NCI-H1417 (cell line): ENCODE data around the gene SCMH1.

Experiments used
- DNase-seq, 3 experiments: peaks; one replicate each; lab custom pipeline; 2025; lab: John Stamatoyannopoulos, UW

The SCMH1 gene

DNA sequence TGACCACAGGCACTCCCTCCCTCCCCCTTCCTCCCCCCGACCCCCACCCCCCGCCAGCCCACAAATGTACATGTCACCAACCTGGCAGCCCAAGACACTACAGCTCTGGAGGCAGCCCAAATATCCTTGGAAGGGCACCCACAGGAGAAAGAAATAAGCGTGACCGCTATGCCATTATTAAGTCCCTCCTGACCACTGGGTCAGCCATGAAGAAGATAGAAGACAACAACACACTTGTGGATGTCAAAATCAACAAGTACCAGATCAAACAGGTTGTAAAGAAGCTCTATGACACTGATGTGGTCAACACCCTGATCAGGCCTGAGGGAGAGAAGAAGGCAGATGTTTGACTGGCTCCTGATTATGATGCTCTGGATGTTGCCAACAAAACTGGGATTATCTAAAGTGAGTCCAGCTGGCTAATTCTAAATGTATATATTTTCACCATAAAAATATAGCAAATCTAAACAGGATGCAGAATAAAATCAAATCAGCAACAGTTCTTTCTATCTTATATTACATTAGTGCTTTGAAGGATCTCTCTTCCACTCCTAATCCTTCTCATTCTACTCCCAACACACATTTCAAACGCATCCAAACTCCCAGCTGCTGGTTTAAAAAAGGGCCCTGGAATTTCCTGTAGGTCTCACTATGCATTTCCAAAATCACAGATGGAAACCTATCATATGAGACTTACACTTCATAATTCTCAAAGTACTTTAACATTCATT lies 143.2 kb downstream of the SCMH1 start:
- no peak for DNase-seq

- no peak for DNase-seq
These were observed 145.0 kb downstream of the SCMH1 start for GRCh38 chr1:41097105-41097504.

GRCh38 chr1:41093826-41094225 lies 148.3 kb downstream of the SCMH1 start:
- DNase-seq, result no peak

DNA sequence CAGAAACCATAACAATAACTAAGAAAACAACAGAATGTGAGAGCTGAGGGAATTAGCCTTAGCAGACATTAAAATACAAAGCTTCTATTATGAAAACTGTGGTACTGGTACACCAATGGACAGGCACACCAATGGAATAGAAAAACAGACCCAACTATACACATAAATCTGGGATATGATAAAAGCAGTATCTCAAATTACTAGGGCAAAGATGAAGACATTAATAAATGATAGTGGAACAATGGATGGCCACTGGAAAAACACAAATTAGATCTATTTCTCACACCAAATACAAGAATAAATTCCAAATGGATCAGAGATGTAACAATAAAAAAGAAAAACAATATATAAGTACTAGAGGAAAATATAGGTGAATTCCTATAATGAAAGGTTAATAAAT lies 155.2 kb downstream of the SCMH1 start:
- DNase-seq, result no peak

DNA sequence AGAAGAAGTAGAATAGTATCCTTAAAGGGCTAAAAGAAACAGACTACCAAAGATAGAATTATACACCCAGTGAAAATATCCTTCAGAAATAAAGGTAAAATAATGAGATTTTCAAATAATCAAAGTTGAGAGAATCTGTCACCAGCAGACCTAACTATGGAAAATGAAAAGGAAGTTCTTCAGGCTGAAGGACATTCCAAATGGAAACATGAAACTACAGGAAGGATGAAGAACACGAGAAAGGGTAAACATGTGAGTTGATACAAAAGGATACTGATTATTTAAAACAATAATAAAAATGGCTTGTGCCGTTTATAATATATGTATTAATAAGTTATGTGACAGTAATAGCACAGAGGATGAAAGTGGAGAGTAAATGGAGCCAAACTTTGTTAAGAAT lies 163.5 kb downstream of the SCMH1 start:
- DNase-seq, result no peak

DNA sequence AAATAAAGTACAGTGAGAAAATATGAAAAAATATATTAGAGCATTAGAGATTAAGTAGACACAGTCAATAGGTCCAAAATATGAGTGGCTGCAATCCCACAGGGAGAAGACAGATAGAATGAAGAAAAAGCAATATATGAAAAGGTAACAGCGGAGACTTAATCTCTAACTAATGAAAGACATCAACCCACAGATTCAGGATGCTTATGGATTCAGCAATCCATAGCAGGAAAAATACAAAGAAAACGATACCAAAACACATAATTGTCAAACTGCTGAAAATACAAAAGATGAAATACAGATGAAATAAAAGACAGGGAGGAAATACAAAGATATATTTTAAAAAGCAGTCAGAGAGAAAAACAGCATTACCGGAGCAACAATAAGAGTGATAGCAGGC lies 163.9 kb downstream of the SCMH1 start:
- no peak for DNase-seq

DNA sequence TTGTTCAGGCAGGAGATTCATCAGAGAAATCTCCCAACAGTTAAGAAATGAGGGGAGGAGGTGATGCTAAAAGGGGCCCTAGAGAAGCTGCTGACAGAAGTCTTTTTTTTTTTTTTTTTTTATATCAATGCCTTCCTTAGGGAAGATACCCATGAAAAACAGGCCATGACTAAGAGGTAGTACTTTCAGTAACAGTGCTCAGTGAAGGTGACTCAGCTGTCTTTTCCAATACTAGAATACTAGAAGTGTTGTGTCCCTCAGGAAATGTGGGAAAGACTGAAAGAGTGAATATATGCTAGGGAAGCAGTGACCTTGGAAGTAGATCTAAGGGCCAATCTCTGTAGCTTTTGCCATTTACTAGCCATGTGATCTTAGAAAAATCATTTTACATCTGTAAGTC lies 168.1 kb downstream of the SCMH1 start:
- DNase-seq, result no peak

DNA sequence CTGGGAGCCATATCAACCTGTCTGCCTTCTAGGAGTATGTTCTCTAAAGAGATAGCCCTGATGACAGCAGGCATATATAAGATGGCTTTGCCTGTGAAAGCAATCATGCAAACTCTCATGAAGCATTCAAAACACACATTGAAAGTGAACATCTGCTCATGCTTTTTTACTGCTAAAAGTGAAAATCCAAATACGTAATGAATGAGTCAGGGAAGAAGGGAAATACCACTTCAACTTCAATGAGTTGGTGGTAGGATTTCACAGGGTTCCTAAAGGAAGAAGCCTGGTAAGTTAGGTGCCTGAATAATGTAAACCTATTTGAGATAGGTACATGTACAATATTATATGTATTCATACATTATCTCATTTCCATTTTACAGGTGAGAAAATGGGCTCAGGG lies 170.1 kb downstream of the SCMH1 start:
- DNase-seq, result no peak

DNA sequence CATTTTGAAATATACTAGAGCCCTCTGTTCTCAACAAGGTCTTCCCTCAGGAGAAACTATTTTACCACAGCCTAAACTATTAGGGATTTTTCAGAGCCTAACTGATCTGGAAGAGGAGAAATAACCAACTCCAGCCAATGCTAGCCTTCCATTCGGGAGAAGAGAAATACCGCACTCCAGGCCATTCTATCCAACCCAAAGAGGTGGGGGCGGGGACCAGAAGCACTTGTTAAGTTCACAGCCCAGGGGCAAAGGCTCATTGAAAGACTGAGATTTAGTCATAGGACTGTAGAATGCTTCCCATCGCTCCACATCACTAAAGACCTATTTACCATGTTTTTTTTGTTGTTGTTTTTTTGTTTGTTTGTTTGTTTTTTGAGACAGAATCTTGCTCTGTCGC lies 185.2 kb downstream of the SCMH1 start:
- no peak for DNase-seq

GRCh38 chr1:41053316-41053715 lies 188.8 kb downstream of the SCMH1 start:
- no peak for DNase-seq

GRCh38 chr1:41051022-41051421 lies 191.1 kb downstream of the SCMH1 start:
- no peak for DNase-seq

DNA sequence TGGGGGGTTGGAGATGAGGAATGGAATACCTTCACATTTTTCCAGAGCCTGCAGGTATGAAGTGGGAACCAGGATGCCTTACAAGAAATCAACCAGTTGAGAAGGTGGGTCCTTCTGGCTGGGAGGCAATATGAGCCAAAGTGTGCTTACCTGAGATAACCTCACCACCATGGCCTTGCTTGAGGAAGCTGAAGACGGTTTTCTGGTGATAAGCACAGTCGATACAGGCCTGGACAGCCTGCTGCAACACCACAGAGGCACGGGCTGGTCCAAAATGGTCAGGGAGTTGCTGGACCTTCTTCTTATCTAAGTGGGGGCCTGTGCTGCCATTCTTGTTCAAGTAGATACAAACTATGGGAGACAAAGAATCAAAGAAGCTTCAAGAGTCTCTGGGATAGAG lies 193.6 kb downstream of the SCMH1 start:
- DNase-seq, result no peak

- no peak for DNase-seq
These were observed 195.7 kb downstream of the SCMH1 start for GRCh38 chr1:41046347-41046775.

DNA sequence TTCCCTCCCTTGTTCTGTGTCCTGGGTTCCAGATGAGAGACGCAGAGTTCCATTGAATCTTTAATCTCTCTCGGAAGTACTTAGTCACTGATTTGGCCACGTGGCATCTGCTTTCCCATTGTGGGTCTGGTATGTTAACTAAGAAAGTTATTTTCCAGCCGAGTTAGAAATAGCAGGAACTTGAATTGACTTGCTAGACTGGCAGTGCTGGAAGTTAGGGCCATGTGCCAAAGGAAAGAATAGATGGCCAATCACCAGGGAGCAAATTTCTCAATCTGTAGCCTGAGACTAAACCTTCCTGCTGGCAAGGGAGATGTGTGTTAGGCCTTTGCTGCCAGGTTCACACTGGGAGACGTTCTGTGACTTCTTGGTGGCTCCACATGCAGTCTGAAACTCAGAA lies 196.4 kb downstream of the SCMH1 start:
- DNase-seq, result no peak

DNA sequence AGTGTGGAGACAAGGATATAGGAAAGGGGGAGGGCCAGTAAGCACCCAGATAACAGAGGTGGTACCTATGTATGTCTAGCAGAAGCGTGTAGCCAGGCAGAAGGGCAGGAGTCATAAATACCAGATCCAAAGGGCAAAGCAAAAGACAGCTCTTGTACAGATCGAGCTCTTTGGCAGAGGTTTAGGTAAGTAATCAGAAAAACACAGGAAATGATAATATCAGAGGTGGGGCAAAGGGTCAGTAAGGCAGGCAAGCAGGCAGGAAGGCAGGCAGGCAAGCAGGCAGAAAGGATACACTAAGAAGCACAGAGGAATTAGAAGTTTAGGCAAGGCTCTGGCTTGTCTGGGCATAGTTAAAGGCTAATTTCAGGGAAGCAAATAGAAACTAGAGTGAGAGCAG lies 197.9 kb downstream of the SCMH1 start:
- no peak for DNase-seq

DNA sequence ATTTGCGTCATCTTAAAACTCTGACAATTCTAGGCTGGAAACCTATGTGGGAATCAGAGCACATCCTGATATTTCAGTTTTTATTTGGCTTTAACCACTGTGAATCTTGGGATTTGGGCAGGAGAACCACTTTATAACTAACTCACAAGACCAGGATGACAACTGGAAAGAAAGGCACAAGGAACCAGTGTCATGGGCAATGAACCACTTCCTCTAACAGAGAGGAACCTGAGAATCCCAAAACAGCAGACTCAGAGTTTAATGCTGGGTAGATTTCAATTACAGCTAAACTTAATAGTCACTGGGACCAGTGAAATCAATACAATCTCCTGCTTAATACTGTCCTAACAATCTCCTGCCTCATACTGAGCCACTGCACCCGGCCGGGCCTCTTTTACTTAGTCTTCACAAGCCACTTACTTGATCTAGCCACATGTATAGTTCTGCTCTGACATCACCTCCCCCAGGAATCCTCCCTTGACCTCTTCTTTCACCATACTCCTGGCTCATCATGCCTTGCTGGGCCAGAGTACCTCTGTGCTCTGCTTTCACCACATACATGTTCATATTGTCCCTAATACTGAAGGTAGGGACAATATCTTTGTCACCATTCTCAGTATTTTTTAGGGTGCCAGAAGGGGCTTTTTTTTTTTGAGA lies 200.4 kb downstream of the SCMH1 start:
- DNase-seq, result no peak

- DNase-seq, result no peak
These were observed 204.0 kb downstream of the SCMH1 start for GRCh38 chr1:41038110-41038509.

- DNase-seq, result no peak
These were observed 204.8 kb downstream of the SCMH1 start for GRCh38 chr1:41037116-41037903.

GRCh38 chr1:41033272-41033671 lies 208.8 kb downstream of the SCMH1 start:
- DNase-seq, result no peak

DNA sequence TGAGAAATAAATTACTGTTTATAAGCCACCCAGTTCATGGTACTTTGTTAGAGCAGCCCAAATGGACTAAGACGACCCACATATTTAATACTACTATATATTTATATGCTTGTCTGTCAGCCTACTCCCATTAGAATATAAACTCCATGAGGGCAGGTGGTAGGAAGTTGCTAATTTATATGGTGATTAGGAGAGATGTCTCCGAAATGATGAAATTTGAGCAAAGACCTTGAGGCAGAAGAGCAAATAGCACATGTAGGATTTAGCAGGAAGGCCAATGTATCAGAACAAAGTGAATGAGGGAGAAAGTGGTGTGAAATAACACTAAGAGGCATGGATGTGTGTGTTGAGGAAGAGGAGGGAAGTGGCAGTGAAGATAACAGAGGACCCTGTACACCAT lies 210.0 kb downstream of the SCMH1 start:
- no peak for DNase-seq

DNA sequence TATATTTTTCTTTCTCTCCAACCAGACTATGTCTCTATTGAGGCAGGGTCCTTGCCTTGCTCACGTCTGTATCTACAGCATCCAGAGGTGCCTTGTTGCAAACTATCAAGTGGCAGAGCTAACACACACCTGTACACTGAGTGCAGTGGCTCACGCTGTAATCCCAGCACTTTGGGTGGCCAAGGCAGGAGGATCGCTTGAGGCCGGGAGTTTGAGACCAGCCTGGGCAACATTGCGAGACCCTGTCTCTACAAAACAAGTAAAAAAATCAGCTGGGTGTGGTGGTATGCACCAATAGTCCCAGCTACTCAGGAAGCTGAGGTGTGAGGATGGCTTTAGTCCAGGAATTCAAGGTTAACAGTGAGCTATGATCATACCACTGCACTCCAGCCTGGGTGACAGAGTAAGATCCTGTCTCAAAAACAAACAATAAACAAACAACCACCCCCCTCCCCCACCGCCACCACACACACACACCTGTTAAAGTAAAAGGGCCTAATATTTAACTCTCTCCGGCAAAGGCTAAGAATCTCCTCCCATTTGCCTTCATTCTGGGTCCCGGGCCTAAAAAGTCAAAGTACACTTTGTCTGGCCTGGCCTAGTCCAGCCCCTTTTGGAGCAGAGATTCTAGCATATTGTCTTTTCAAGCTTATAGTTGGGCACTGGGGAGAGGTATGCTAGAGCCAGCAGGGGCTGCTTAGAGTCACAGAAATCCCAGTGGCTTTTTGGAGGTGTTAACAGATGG lies 211.1 kb downstream of the SCMH1 start:
- no peak for DNase-seq

DNA sequence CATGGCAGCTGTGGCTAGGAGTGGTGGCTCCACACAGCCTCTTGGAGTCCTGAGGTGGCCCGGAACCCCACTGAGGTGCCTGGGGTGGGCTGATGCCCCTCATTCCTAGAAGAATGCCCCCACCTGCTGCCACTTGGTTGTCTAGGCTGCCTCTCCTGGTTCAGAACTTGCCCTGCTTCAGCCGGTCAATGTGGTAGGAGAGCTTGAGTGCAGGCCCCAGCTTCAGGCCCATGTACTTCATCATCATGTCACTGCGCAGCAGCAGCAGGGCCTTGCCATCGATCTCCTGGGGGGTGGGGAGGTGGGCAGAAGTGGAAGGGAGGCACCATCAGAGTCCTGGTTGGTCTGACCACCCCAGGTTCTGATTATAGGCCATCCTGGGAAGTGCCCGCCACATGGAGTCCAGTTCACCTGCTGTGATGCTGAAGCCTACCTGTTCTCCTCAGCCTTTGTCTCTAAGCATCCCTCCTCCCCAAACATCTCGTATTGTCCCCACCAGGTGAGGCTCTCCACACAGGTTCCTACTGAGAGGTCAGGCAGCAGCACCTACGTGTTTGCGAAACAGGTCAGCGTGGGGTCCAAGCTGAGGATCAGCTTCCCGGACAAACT lies 214.0 kb downstream of the SCMH1 start:
- no peak for DNase-seq
